K562 (cell line): ENCODE measurements around the gene GIMAP8.
"Not testable (repeated sequence)": the region's sequence is repeated elsewhere in the genome, so short reads cannot be mapped to it uniquely, and the experiment has no call there.

Experiments
- CHD2 ChIP-seq: IDR thresholded peaks from 2 replicates; pipeline ENCODE4 v1.6.1; 2011; ENCODE audit warnings: low read depth, low read length
- CUX1 ChIP-seq: fragments of 200-800 bp; sonication (Bioruptor generic); IDR thresholded peaks from 2 replicates; pipeline ENCODE4 v1.6.1; 2016; ENCODE audit warnings: missing genetic modification characterization, missing compliant biosample characterization
- HMG20B ChIP-seq: fragments of 250-450 bp; sonication (Bioruptor Pico); IDR thresholded peaks from 2 replicates; pipeline ENCODE4 v1.5.0; 2021; ENCODE audit warnings: mild to moderate bottlenecking
- JUND ChIP-seq, 2 experiments: IDR thresholded peaks; 2 replicates in 1 of 2; 3 replicates in 1 of 2; pipeline ENCODE4 v1.6.1; 2011; ENCODE audit warnings: borderline replicate concordance in 2 of 2, low read depth in 2 of 2, low read length in 2 of 2, improper control_type of control experiment in 1 of 2, missing biosample characterization in 1 of 2, missing genetic modification characterization in 1 of 2, missing genetic modification reagents in 1 of 2
- MAFK ChIP-seq: IDR thresholded peaks from 2 replicates; pipeline ENCODE4 v1.6.1; 2011; ENCODE audit warnings: low read length, improper control_type of control experiment
- TF ChIP-seq, protein P1 (sequence below): fragments of 450-650 bp; IDR thresholded peaks from 2 replicates; pipeline ENCODE4 v1.6.1; 2017; ENCODE audit warnings: mild to moderate bottlenecking, moderate library complexity
- TF ChIP-seq, protein P2 (sequence below): sonication (generic); formaldehyde crosslinking; IDR thresholded peaks from 2 replicates; pipeline ENCODE4 v1.8.1; 2023; ENCODE audit warnings: mild to moderate bottlenecking, missing genetic modification reagents, moderate library complexity
- TF ChIP-seq, protein P3 (sequence below): sonication (generic); formaldehyde crosslinking; IDR thresholded peaks from 2 replicates; pipeline ENCODE4 v1.5.0; 2020; ENCODE audit warnings: missing genetic modification reagents
- TF ChIP-seq, protein P4 (sequence below): sonication (generic); formaldehyde crosslinking; IDR thresholded peaks from 2 replicates; pipeline ENCODE4 v1.8.1; 2023; ENCODE audit warnings: mild to moderate bottlenecking, missing genetic modification reagents
- TF ChIP-seq, protein P5 (sequence below): fragments of 250-450 bp; sonication (Bioruptor Pico); IDR thresholded peaks from 2 replicates; pipeline ENCODE4 v1.5.0; 2022; ENCODE audit warnings: mild to moderate bottlenecking

DNA sequence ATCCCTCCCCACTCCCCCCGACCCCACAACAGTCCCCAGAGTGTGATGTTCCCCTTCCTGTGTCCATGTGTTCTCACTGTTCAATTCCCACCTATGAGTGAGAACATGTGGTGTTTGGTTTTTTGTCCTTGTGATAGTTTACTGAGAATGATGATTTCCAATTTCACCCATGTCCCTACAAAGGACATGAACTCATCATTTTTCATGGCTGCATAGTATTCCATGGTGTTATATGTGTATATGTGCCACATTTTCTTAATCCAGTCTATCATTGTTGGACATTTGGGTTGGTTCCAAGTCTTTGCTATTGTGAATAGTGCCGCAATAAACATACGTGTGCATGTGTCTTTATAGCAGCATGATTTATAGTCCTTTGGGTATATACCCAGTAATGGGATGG, 43.0 kb downstream of the GIMAP8 start:
- TF ChIP-seq JUND (IDR thresholded peaks at IDR 0.05; ENCODE audit: borderline replicate concordance, low read depth, low read length); JUND (tag; IDR thresholded peaks at IDR 0.05; ENCODE audit: borderline replicate concordance, low read depth, low read length); MAFK; CUX1; CHD2; HMG20B (CRISPR knock-in tag): not testable (repeated sequence)
- TF ChIP-seq, protein P1, sequence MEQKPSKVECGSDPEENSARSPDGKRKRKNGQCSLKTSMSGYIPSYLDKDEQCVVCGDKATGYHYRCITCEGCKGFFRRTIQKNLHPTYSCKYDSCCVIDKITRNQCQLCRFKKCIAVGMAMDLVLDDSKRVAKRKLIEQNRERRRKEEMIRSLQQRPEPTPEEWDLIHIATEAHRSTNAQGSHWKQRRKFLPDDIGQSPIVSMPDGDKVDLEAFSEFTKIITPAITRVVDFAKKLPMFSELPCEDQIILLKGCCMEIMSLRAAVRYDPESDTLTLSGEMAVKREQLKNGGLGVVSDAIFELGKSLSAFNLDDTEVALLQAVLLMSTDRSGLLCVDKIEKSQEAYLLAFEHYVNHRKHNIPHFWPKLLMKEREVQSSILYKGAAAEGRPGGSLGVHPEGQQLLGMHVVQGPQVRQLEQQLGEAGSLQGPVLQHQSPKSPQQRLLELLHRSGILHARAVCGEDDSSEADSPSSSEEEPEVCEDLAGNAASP = not testable (repeated sequence)
- TF ChIP-seq, protein P2, sequence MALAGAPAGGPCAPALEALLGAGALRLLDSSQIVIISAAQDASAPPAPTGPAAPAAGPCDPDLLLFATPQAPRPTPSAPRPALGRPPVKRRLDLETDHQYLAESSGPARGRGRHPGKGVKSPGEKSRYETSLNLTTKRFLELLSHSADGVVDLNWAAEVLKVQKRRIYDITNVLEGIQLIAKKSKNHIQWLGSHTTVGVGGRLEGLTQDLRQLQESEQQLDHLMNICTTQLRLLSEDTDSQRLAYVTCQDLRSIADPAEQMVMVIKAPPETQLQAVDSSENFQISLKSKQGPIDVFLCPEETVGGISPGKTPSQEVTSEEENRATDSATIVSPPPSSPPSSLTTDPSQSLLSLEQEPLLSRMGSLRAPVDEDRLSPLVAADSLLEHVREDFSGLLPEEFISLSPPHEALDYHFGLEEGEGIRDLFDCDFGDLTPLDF (CRISPR knock-in tag) = not testable (repeated sequence)
- TF ChIP-seq, protein P3, sequence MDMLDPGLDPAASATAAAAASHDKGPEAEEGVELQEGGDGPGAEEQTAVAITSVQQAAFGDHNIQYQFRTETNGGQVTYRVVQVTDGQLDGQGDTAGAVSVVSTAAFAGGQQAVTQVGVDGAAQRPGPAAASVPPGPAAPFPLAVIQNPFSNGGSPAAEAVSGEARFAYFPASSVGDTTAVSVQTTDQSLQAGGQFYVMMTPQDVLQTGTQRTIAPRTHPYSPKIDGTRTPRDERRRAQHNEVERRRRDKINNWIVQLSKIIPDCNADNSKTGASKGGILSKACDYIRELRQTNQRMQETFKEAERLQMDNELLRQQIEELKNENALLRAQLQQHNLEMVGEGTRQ (CRISPR knock-in tag) = not testable (repeated sequence)
- TF ChIP-seq, protein P4, sequence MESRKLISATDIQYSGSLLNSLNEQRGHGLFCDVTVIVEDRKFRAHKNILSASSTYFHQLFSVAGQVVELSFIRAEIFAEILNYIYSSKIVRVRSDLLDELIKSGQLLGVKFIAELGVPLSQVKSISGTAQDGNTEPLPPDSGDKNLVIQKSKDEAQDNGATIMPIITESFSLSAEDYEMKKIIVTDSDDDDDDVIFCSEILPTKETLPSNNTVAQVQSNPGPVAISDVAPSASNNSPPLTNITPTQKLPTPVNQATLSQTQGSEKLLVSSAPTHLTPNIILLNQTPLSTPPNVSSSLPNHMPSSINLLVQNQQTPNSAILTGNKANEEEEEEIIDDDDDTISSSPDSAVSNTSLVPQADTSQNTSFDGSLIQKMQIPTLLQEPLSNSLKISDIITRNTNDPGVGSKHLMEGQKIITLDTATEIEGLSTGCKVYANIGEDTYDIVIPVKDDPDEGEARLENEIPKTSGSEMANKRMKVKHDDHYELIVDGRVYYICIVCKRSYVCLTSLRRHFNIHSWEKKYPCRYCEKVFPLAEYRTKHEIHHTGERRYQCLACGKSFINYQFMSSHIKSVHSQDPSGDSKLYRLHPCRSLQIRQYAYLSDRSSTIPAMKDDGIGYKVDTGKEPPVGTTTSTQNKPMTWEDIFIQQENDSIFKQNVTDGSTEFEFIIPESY (CRISPR knock-in tag) = not testable (repeated sequence)
- TF ChIP-seq, protein P5, sequence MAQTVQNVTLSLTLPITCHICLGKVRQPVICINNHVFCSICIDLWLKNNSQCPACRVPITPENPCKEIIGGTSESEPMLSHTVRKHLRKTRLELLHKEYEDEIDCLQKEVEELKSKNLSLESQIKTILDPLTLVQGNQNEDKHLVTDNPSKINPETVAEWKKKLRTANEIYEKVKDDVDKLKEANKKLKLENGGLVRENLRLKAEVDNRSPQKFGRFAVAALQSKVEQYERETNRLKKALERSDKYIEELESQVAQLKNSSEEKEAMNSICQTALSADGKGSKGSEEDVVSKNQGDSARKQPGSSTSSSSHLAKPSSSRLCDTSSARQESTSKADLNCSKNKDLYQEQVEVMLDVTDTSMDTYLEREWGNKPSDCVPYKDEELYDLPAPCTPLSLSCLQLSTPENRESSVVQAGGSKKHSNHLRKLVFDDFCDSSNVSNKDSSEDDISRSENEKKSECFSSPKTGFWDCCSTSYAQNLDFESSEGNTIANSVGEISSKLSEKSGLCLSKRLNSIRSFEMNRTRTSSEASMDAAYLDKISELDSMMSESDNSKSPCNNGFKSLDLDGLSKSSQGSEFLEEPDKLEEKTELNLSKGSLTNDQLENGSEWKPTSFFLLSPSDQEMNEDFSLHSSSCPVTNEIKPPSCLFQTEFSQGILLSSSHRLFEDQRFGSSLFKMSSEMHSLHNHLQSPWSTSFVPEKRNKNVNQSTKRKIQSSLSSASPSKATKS (CRISPR knock-in tag) = not testable (repeated sequence)
